LNCaP clone FGC (cell line): ENCODE measurements around the gene SNHG17.
"Not testable (repeated sequence)": the region's sequence is repeated elsewhere in the genome, so short reads cannot be mapped to it uniquely, and the experiment has no call there.

Experiments
- DNase-seq: peaks from one replicate; pipeline ENCODE4 v3.0.0-alpha.2; 2011; ENCODE audit warnings: low read depth
- H3K4me3 ChIP-seq: 2 replicates; pipeline ENCODE4 v1.5.1; 2011; ENCODE audit warnings: mild to moderate bottlenecking, low read depth, low read length, control low read depth
- TF ChIP-seq, protein P1 (sequence below): IDR thresholded peaks from 2 replicates; pipeline ENCODE4 v1.5.1; 2012; ENCODE audit warnings: mild to moderate bottlenecking; ENCODE audit not compliant: control insufficient read depth, insufficient read depth; ENCODE audit errors: extremely low read depth

SNHG17 gene

DNA sequence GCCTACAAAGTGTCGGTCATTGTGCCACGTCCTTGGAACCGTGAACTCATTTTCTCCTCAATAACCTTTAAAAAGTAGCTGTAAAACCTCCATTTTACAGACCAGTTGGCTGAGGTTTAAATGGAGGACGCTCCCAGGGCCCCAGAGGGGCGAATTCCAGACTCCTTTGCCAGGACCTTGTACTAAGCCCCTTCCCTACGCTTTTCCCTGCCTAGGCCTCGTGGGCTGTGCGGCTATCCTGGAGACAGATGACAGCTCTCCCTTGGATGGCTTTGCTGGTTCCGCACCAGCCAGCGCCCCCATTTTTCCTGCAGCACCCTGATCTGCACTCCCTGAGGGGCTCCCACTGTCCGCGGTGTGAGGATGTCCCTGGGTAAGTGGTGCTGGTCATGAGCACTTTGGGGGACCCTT lies 12.1 kb upstream of the SNHG17 start:
- DNase-seq, result no peak
- H3K4me3 ChIP-seq, result peak overlapping the region; percentile 98
- TF ChIP-seq, protein P1, sequence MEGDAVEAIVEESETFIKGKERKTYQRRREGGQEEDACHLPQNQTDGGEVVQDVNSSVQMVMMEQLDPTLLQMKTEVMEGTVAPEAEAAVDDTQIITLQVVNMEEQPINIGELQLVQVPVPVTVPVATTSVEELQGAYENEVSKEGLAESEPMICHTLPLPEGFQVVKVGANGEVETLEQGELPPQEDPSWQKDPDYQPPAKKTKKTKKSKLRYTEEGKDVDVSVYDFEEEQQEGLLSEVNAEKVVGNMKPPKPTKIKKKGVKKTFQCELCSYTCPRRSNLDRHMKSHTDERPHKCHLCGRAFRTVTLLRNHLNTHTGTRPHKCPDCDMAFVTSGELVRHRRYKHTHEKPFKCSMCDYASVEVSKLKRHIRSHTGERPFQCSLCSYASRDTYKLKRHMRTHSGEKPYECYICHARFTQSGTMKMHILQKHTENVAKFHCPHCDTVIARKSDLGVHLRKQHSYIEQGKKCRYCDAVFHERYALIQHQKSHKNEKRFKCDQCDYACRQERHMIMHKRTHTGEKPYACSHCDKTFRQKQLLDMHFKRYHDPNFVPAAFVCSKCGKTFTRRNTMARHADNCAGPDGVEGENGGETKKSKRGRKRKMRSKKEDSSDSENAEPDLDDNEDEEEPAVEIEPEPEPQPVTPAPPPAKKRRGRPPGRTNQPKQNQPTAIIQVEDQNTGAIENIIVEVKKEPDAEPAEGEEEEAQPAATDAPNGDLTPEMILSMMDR, result no peak

DNA sequence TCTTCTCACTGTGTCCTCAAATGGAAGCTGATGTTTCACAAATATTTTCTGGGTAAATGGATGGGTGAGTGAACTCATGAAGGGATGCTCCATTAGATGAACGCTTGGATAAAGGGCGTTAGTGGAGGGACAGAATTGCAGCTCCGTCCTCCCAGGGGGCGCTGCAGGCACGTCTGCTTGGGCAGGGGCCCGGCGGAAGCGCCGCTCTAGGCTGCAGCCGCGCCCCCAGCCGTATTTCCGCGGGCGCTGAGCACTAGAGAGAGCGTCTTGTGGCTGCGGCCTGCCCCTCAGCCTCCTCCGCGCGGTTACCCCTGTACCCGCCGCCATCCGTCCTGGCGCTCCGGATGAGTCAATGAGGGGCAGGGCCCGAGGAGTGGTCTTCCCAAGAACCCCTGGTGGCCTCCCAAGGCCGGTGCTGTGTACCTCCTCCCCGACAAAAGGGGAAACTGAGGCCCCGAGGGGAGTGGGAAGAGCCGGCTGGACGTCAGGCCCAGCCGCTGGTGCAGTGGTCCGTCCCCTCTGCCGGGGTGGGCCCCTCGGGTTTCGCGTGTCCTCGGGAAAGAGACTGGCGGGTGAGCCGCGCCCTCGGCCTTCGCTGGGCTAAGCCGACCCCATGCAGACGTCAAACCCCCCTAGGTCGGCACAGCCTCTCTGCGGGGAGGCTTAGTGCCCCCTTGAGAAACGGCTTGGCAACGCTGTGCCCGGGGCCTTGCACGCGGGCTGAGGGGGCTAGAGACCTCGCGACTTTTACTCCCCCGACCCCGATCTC lies 11.5 kb upstream of the SNHG17 start:
- peak overlapping the region; percentile 98 for H3K4me3 ChIP-seq
- TF ChIP-seq, protein P1, result peak; percentile 98
- peak; percentile 72 for DNase-seq

DNA sequence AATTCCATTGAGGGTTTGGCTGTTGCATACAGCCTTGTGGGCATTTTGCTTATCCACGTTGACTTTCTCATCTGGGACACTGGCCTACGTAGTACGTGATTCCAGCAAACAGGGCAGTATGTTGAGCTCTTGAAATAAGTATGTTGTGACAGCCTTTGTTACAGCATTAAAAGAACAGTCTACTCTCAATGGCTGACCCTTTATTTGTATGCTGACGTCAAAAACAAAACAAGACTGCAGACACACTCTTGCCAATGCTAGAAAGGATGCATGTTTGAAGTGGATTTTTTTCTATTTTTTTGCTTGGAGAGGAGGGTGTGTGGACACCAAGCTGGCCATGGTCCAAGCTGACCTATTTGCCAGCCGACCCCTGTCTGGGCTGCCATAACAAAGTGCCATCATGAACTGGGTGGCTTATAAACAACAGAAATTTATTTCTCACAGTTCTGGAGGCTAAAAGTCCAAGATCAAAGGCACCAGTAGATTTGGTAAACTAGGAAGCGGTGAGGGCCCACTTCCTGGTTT lies 10.8 kb upstream of the SNHG17 start:
- TF ChIP-seq, protein P1, result no peak
- H3K4me3 ChIP-seq, result peak overlapping the region; percentile 98; the same call in 1 of the 2 replicates
- DNase-seq, result no peak

DNA sequence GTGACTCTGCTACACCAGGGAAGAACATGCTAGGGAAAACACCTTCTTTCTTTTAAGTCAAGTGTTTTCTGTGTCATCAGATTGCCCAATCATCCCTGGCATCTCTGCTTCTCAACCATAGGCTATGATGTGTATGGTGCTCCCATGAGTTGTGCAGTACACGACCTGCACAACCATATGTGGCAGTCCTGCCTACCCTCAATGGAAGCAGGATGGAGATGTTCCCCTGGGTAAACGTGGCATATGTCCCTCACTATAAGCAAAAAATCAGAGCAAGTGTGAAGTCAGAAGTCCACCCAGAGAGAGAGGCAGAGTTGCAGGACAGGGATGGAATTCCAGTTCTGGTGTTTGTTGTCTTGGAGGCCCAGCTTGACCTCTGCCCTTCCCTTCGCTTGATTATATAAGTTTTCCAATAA lies 10.3 kb upstream of the SNHG17 start:
- no peak for DNase-seq
- TF ChIP-seq, protein P1, result no peak
- H3K4me3 ChIP-seq, result no peak overlapping the region

DNA sequence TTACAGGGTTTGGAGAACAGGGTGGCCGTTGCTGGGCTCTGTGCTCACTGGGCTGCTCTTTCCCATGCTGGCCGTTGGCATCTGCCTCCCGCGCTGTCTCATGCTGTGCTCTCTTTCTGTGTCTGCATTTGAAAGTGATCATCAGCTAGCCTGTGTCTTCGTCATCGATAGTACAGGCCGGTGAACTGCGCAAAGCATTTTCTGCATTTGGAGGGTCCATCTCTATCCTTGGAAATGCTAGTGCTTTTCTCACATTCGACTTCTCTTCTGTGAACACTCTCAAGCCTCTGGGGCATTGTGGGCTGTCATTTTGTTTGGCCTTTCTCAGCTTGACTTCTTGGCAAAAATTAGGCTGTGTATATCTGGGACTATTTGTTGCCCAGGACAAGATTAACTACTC lies 6.8 kb upstream of the SNHG17 start:
- no peak for DNase-seq
- H3K4me3 ChIP-seq, result no peak overlapping the region
- TF ChIP-seq, protein P1, result no peak

DNA sequence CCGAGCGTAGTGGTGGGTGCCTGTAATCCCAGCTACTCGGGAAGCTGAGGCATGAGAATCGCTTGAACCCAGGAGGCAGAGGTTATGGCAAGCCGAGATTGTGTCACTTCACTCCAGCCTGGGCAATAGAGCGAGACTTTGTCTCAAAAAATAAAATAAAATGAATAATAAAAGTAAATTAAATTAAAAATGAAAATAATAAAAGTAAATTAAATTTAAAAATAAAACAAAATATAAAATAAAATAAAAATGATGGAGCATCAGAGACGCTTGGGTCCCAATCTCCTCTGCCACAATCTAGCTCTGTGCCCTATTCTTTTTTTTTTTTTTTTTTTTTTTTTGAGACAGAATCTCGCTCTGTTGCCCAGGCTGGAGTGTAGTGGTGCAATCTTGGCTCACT lies 6.0 kb upstream of the SNHG17 start:
- DNase-seq, result not testable (repeated sequence)

DNA sequence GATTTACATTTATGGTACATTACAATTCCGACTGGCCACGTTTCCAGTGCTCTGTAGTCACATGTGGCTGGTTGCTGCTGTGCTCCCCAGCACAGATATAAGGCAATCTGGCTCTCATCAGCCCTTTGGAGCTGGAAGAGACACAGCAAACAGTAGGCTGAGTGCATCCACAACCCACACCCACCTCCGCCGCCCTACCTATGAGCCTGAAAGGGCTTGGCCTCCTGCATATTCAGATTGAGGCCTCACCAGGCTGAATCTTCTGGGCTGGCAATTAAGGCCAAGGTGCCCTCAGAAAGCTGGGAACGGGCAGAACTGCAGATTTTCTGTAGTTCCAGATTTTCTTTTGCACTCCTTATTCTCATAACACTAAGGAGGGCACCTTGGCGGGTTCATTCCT lies 2.7 kb upstream of the SNHG17 start:
- TF ChIP-seq, protein P1, result no peak
- no peak for DNase-seq
- H3K4me3 ChIP-seq, result no peak overlapping the region

More for the DNA sequence above, 6.0 kb upstream of the SNHG17 start:
- H3K4me3 ChIP-seq, result not testable (repeated sequence)
